ENCODE results near the gene ASCL1.

Gene ASCL1

GRCh38 chr12:102970780-102971179, 13.3 kb downstream of the ASCL1 start:
- DNase-seq (ENCODE audit: low read depth) = no peak
- H3K4me3 ChIP-seq (ENCODE audit: control insufficient read depth, low read depth, low read length) = no peak overlapping the region
- TF ChIP-seq, protein P1, sequence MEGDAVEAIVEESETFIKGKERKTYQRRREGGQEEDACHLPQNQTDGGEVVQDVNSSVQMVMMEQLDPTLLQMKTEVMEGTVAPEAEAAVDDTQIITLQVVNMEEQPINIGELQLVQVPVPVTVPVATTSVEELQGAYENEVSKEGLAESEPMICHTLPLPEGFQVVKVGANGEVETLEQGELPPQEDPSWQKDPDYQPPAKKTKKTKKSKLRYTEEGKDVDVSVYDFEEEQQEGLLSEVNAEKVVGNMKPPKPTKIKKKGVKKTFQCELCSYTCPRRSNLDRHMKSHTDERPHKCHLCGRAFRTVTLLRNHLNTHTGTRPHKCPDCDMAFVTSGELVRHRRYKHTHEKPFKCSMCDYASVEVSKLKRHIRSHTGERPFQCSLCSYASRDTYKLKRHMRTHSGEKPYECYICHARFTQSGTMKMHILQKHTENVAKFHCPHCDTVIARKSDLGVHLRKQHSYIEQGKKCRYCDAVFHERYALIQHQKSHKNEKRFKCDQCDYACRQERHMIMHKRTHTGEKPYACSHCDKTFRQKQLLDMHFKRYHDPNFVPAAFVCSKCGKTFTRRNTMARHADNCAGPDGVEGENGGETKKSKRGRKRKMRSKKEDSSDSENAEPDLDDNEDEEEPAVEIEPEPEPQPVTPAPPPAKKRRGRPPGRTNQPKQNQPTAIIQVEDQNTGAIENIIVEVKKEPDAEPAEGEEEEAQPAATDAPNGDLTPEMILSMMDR (IDR thresholded peaks at IDR 0.05; ENCODE audit: control insufficient read depth, insufficient read depth, low read depth, low read length, missing control alignments) = no peak

- TF ChIP-seq, protein P1 (IDR thresholded peaks at IDR 0.05; ENCODE audit: control insufficient read depth, insufficient read depth, low read depth, low read length, missing control alignments) = no peak
- H3K4me3 ChIP-seq (ENCODE audit: control insufficient read depth, low read depth, low read length) = no peak overlapping the region
- no peak for DNase-seq (ENCODE audit: low read depth)
These were observed 13.8 kb downstream of the ASCL1 start for GRCh38 chr12:102971227-102971626.

- no peak for DNase-seq (ENCODE audit: low read depth)
- TF ChIP-seq, protein P1 (IDR thresholded peaks at IDR 0.05; ENCODE audit: control insufficient read depth, insufficient read depth, low read depth, low read length, missing control alignments) = no peak
- no peak overlapping the region for H3K4me3 ChIP-seq (ENCODE audit: control insufficient read depth, low read depth, low read length)
These were observed 16.1 kb downstream of the ASCL1 start for GRCh38 chr12:102973583-102973982.

DNA sequence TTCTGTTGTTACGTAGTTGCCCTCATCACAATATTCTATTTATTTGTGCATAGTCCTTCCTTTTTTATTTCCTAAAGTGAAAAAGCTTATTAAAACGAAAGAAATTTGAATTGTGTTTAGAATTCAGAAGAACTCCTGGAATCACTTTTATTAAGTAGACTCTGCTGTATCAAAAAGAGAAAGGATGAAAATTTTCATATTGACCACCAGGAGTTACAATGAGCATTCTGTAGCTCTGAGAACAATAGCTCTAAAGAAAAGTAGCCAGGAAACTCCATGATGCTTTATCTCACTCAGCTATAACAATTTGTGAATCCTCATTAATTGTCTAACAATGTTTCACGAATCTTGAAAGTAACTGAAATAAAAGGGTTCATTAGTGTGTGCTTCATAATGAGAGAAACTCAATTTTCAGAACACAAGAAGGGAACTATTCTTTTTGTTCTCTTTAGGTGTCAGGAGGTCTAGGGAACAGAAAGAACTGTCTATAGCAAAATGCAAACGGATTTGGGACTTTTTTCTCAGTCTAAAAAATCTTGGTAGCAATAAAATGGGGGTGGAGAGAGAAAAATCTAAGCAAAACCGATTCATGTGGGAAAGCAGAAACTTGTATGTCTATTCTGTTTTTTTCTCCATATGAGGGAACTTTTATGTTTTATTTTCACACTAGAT, 19.3 kb downstream of the ASCL1 start:
- DNase-seq (ENCODE audit: low read depth) = no peak
- TF ChIP-seq, protein P1 (IDR thresholded peaks at IDR 0.05; ENCODE audit: control insufficient read depth, insufficient read depth, low read depth, low read length, missing control alignments) = no peak
- H3K4me3 ChIP-seq (ENCODE audit: control insufficient read depth, low read depth, low read length) = no peak overlapping the region

- no peak overlapping the region for H3K4me3 ChIP-seq (ENCODE audit: control insufficient read depth, low read depth, low read length)
- DNase-seq (ENCODE audit: low read depth) = no peak
- TF ChIP-seq, protein P1 (IDR thresholded peaks at IDR 0.05; ENCODE audit: control insufficient read depth, insufficient read depth, low read depth, low read length, missing control alignments) = no peak
These were observed 20.7 kb downstream of the ASCL1 start for GRCh38 chr12:102977945-102978706.

GRCh38 chr12:102980350-102980749, 22.9 kb downstream of the ASCL1 start:
- TF ChIP-seq, protein P1 (IDR thresholded peaks at IDR 0.05; ENCODE audit: control insufficient read depth, insufficient read depth, low read depth, low read length, missing control alignments) = no peak
- no peak for DNase-seq (ENCODE audit: low read depth)
- no peak overlapping the region for H3K4me3 ChIP-seq (ENCODE audit: control insufficient read depth, low read depth, low read length)
